Right hindlimb (tissue), 1 donor: Measurements from ENCODE around the gene RAMP2.

Source experiments
- DNase-seq: peaks from one replicate; pipeline ENCODE4 v3.0.0-alpha.2; 2018

The RAMP2 gene

GRCh38 chr17:42795465-42795864 lies 34.4 kb downstream of the RAMP2 start:
- no peak for DNase-seq

- DNase-seq: no peak
These were observed 35.2 kb downstream of the RAMP2 start for GRCh38 chr17:42796066-42796758.

GRCh38 chr17:42797067-42798007 lies 36.3 kb downstream of the RAMP2 start:
- no peak for DNase-seq

- no peak for DNase-seq
These were observed 37.0 kb downstream of the RAMP2 start for GRCh38 chr17:42798011-42798382.

- peak; percentile 91 for DNase-seq
These were observed 37.7 kb downstream of the RAMP2 start, which contains the start of the genes CNTD1 and COA3 for GRCh38 chr17:42798383-42799380. Gene CNTD1, plus strand, starts transcription at chr17:42798861. Its CDS starts 207 bp downstream, at chr17:42799068. Gene COA3, minus strand, starts transcription at chr17:42798704. Its CDS starts 23 bp downstream, at chr17:42798681.

GRCh38 chr17:42803074-42803883 lies 42.3 kb downstream of the RAMP2 start:
- no peak for DNase-seq

GRCh38 chr17:42804918-42805367 lies 43.9 kb downstream of the RAMP2 start:
- DNase-seq: no peak

GRCh38 chr17:42806249-42806648 lies 45.2 kb downstream of the RAMP2 start:
- DNase-seq: no peak

- DNase-seq: no peak
These were observed 48.2 kb downstream of the RAMP2 start for GRCh38 chr17:42809250-42809649.
